Chondrocyte (in vitro differentiated cells): ENCODE measurements around the gene GSG1L. TPM values are rescaled to one million over a fixed set of nuclear protein-coding genes. Genes with fewer than 3 reads are reported as not detected.

ENCODE experiments used
- DNase-seq: peaks from one replicate; pipeline ENCODE4 v3.0.0; 2021; ENCODE audit warnings: mixed read lengths, low spot score
- H3K27ac Mint-ChIP-seq: one replicate; pipeline ENCODE4 v1.8.0; 2021; ENCODE audit warnings: mild to moderate bottlenecking, moderate library complexity, mixed read lengths; ENCODE audit not compliant: unreplicated experiment
- H3K27me3 Mint-ChIP-seq: 2 replicates; pipeline ENCODE4 v1.8.0; 2021; ENCODE audit warnings: low read depth, mixed read lengths
- H3K36me3 Mint-ChIP-seq: 2 replicates; pipeline ENCODE4 v1.8.0; 2021; ENCODE audit warnings: low read depth, mixed read lengths
- H3K4me1 Mint-ChIP-seq: 2 replicates; pipeline ENCODE4 v1.8.0; 2021; ENCODE audit warnings: low read depth, mild to moderate bottlenecking, mixed read lengths
- H3K4me3 Mint-ChIP-seq: one replicate; pipeline ENCODE4 v1.8.0; 2021; ENCODE audit warnings: mild to moderate bottlenecking, moderate library complexity, mixed read lengths; ENCODE audit not compliant: unreplicated experiment
- H3K9me3 Mint-ChIP-seq: 2 replicates; pipeline ENCODE4 v1.8.0; 2021; ENCODE audit warnings: low read depth, mixed read lengths
- total RNA-seq: library from RNA; stranded (reverse); gene quantifications from 3 replicates; pipeline ENCODE4 v1.2.1, GENCODE V29; 2021
- TF ChIP-seq, protein P1 (sequence below): fragments of 200-600 bp; sonication (generic); IDR thresholded peaks from 2 replicates; pipeline ENCODE4 v1.5.0; 2021; ENCODE audit warnings: antibody characterized with exemption, mild to moderate bottlenecking, moderate library complexity

Gene GSG1L
- total RNA-seq, 1 donor from 2014 or later = not detected

DNA sequence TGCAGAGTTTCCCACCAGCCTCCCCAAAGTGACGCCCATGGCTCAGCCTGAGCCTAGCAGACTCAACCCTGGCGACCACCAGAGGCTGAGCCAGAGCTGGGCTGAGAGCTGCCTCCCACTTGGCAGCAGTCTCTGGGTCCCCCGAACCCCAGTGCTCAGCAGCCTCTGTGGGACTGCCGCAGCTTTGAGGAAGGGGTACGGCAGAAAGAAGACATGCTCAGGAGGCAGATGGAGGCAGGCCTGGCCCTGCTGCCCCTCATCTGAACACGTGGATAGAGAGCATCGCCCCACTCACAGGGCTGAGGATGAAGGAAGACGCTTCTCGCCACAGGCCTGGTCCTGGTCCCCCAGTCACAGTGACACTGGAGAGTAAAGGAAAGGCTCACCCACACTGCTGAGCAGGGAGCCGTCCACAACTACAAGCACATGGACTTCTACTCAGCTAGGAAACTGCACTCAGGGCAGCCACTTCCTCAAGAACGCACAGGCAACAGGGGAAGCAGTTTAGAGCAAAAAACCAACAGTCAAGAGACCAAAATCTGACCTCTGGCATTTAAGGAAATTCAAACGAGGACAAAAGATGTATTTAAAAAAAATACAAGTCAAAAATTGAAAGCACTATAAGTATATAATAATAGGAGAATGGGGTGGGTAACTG lies 45.2 kb upstream of the GSG1L start:
- Mint-ChIP-seq H3K4me3 (no peak overlapping the region), H3K36me3 (peaks cover 48% of the 10 kb centered on the region), H3K9me3 (no peaks in the 10 kb centered on the region), H3K27me3 (no peaks in the 10 kb centered on the region), H3K4me1 (no peaks in the 10 kb centered on the region), H3K27ac (no peak overlapping the region)
- TF ChIP-seq, protein P1, sequence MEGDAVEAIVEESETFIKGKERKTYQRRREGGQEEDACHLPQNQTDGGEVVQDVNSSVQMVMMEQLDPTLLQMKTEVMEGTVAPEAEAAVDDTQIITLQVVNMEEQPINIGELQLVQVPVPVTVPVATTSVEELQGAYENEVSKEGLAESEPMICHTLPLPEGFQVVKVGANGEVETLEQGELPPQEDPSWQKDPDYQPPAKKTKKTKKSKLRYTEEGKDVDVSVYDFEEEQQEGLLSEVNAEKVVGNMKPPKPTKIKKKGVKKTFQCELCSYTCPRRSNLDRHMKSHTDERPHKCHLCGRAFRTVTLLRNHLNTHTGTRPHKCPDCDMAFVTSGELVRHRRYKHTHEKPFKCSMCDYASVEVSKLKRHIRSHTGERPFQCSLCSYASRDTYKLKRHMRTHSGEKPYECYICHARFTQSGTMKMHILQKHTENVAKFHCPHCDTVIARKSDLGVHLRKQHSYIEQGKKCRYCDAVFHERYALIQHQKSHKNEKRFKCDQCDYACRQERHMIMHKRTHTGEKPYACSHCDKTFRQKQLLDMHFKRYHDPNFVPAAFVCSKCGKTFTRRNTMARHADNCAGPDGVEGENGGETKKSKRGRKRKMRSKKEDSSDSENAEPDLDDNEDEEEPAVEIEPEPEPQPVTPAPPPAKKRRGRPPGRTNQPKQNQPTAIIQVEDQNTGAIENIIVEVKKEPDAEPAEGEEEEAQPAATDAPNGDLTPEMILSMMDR = no peak
- no peak for DNase-seq

GRCh38 chr16:28107232-28107631 lies 43.7 kb upstream of the GSG1L start:
- no peak overlapping the region for H3K4me3 Mint-ChIP-seq
- H3K36me3 Mint-ChIP-seq = peaks cover 51% of the 10 kb centered on the region
- no peaks in the 10 kb centered on the region for H3K27me3 Mint-ChIP-seq

GRCh38 chr16:28106467-28107215 lies 43.1 kb upstream of the GSG1L start:
- Mint-ChIP-seq H3K27me3 (no peaks in the 10 kb centered on the region), H3K36me3 (peaks cover 55% of the 10 kb centered on the region), H3K9me3 (no peaks in the 10 kb centered on the region), H3K27ac (no peak overlapping the region), H3K4me3 (no peak overlapping the region), H3K4me1 (no peaks in the 10 kb centered on the region)
- TF ChIP-seq, protein P1 = no peak
- no peak for DNase-seq

More at GRCh38 chr16:28107232-28107631, 43.7 kb upstream of the GSG1L start:
- Mint-ChIP-seq H3K9me3 (no peaks in the 10 kb centered on the region), H3K4me1 (no peaks in the 10 kb centered on the region), H3K27ac (no peak overlapping the region)
- DNase-seq = no peak
- TF ChIP-seq, protein P1 = no peak

- H3K27me3 Mint-ChIP-seq = no peaks in the 10 kb centered on the region
- H3K4me1 Mint-ChIP-seq = no peaks in the 10 kb centered on the region
- H3K36me3 Mint-ChIP-seq = peaks cover 52% of the 10 kb centered on the region
- TF ChIP-seq, protein P1 = no peak
- no peak for DNase-seq
- no peaks in the 10 kb centered on the region for H3K9me3 Mint-ChIP-seq
- H3K4me3 Mint-ChIP-seq = no peak overlapping the region
- no peak overlapping the region for H3K27ac Mint-ChIP-seq
Measured at GRCh38 chr16:28105954-28106353, 42.4 kb upstream of the GSG1L start.

DNA sequence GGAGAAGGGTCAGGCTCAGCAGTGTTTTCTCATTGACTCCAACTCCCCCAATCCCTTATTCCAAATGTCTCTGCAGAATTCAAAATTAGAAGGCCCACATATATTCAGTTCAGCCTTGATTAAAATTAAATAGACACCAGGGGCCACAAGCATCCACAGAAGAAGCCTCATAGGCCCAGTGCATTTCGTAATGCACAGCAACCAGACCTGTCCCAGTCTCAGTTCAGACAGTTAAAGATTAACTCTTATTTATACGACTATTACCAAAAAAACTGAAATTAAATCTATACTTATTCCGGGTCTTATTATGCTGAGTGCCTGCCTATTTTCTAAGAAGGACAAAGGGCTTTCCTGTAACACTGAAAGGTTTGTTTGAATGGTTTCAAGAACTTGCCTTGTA lies 41.8 kb upstream of the GSG1L start:
- no peak for DNase-seq
- H3K27me3 Mint-ChIP-seq = no peaks in the 10 kb centered on the region
- no peaks in the 10 kb centered on the region for H3K4me1 Mint-ChIP-seq
- peaks cover 51% of the 10 kb centered on the region for H3K36me3 Mint-ChIP-seq
- no peak overlapping the region for H3K27ac Mint-ChIP-seq
- H3K4me3 Mint-ChIP-seq = no peak overlapping the region
- TF ChIP-seq, protein P1 = no peak
- no peaks in the 10 kb centered on the region for H3K9me3 Mint-ChIP-seq
